Measurements from ENCODE around the gene KCNQ1. TPM values are rescaled to one million over a fixed set of nuclear protein-coding genes. Genes with fewer than 3 reads are reported as not detected.
A peak's percentile ranks its signal among the peaks of the same experiment; 100 is the strongest.

KCNQ1 gene
- total and polyA plus RNA-seq, 2 of the 13 experiments (the other 11 are each of a cell fraction or from before 2014, with no cell fraction given) = 0.02 to 0.08 TPM

GRCh38 chr11:2699531-2700414, 255.0 kb downstream of the KCNQ1 start, which contains the start of gene KCNQ1OT1 (continued):
- no peak for TF ChIP-seq FOXP1 (IDR thresholded peaks at IDR 0.05)
- no peak for TF ChIP-seq FOXP1 (CRISPR knock-in tag; IDR thresholded peaks at IDR 0.05)
- peak; percentile 77 for TF ChIP-seq THRA (CRISPR knock-in tag; IDR thresholded peaks at IDR 0.05; ENCODE audit: borderline replicate concordance)
- TF ChIP-seq POLR2AphosphoS2 (IDR thresholded peaks at IDR 0.05; ENCODE audit: low read depth, low read length) = peak; percentile 86; the same call in 1 of the 2 replicates
- TF ChIP-seq MNT (IDR thresholded peaks at IDR 0.05) = peak; percentile 57; the same call in 1 of the 2 replicates
- TF ChIP-seq CERS6 (CRISPR knock-in tag; IDR thresholded peaks at IDR 0.05) = 0 out of 2 replicates have a peak, but pooled peaks have one; percentile 52
- peak; percentile 84; the same call in 1 of the 2 replicates for TF ChIP-seq ZFAT (CRISPR knock-in tag; conservative IDR thresholded peaks at IDR 0.05)
- TF ChIP-seq ZNF644 (CRISPR knock-in tag; IDR thresholded peaks at IDR 0.05; ENCODE audit: low read depth) = no peak
- no peak for TF ChIP-seq ZNF577 (CRISPR knock-in tag; IDR thresholded peaks at IDR 0.05; ENCODE audit: borderline replicate concordance, low read depth)
- TF ChIP-seq ZNF691 (CRISPR knock-in tag; IDR thresholded peaks at IDR 0.05; ENCODE audit: borderline replicate concordance, low read depth) = no peak; the same call in 1 of the 2 replicates
- no peak for TF ChIP-seq ATF7 (IDR thresholded peaks at IDR 0.05)
- TF ChIP-seq ATF7 (CRISPR knock-in tag; IDR thresholded peaks at IDR 0.05) = no peak
- TF ChIP-seq SCMH1 (CRISPR knock-in tag; IDR thresholded peaks at IDR 0.05; ENCODE audit: borderline replicate concordance) = no peak
- TF ChIP-seq HNRNPL (IDR thresholded peaks at IDR 0.05; ENCODE audit: low read depth, low read length) = peak; percentile 97
- 0 out of 2 replicates have a peak, but pooled peaks have one; percentile 71 for TF ChIP-seq ZNF672 (CRISPR knock-in tag; IDR thresholded peaks at IDR 0.05)
- TF ChIP-seq ZNF3 (CRISPR knock-in tag; IDR thresholded peaks at IDR 0.05) = no peak
- no peak for TF ChIP-seq CEBPB (IDR thresholded peaks at IDR 0.05; ENCODE audit: borderline replicate concordance, low read depth, low read length)
- 0 out of 2 replicates have a peak, but pooled peaks have one; percentile 42 for TF ChIP-seq SOX13 (IDR thresholded peaks at IDR 0.05)
- peak in 1 of 2 experiments; percentile 44; a peak in 1 of 4 replicates for TF ChIP-seq SOX13 (CRISPR knock-in tag; conservative IDR thresholded peaks at IDR 0.05 in 1 of 2, IDR thresholded peaks at IDR 0.05 in 1 of 2)
- peak; percentile 22; the same call in 1 of the 2 replicates for TF ChIP-seq ZSCAN29 (CRISPR knock-in tag; conservative IDR thresholded peaks at IDR 0.05)
- peak; percentile 93 for TF ChIP-seq DMAP1 (CRISPR knock-in tag; IDR thresholded peaks at IDR 0.05)
- peak; percentile 69; the same call in 1 of the 2 replicates for TF ChIP-seq HNRNPUL1 (IDR thresholded peaks at IDR 0.05; ENCODE audit: low read depth, low read length)
- TF ChIP-seq HNF4G (IDR thresholded peaks at IDR 0.05; ENCODE audit: borderline replicate concordance, low read depth, low read length) = no peak
- TF ChIP-seq HNF4G (CRISPR knock-in tag; IDR thresholded peaks at IDR 0.05; ENCODE audit: borderline replicate concordance, low read depth) = no peak; the same call in none of the 2 replicates
- TF ChIP-seq MAFK (conservative IDR thresholded peaks at IDR 0.05 in 1 of 2, IDR thresholded peaks at IDR 0.05 in 1 of 2; ENCODE audit: low read length in 2 of 2) = no peak
- TF ChIP-seq MTF1 (CRISPR knock-in tag; IDR thresholded peaks at IDR 0.05) = peak; percentile 73; the same call in 1 of the 2 replicates
- peak; percentile 93 for TF ChIP-seq ZNF235 (CRISPR knock-in tag; IDR thresholded peaks at IDR 0.05; ENCODE audit: borderline replicate concordance)

Measured in HepG2 (cell line).